ENCODE results near the gene MYH14. TPM values are rescaled to one million over a fixed set of nuclear protein-coding genes. Genes with fewer than 3 reads are reported as not detected.

MYH14 gene
- total and polyA plus RNA-seq, 2 of the 13 experiments (the other 11 are each of a cell fraction or from before 2014, with no cell fraction given) = 5.5 to 5.8 TPM

- TF ChIP-seq MED1 (CRISPR knock-in tag; IDR thresholded peaks at IDR 0.05) (peak; percentile 38; the same call in 1 of the 2 replicates), ZNF121 (CRISPR knock-in tag; IDR thresholded peaks at IDR 0.05) (no peak), DMAP1 (CRISPR knock-in tag; IDR thresholded peaks at IDR 0.05) (no peak), GATAD2A (CRISPR knock-in tag; IDR thresholded peaks at IDR 0.05) (peak; percentile 55), ZNF703 (CRISPR knock-in tag; IDR thresholded peaks at IDR 0.05; ENCODE audit: borderline replicate concordance) (0 out of 2 replicates have a peak, but pooled peaks have one; percentile 29), KMT2B (CRISPR knock-in tag; IDR thresholded peaks at IDR 0.05) (peak; percentile 62; the same call in 1 of the 2 replicates), FOXK2 (IDR thresholded peaks at IDR 0.05) (no peak), TEF (CRISPR knock-in tag; IDR thresholded peaks at IDR 0.05) (peak; percentile 54; the same call in 1 of the 2 replicates), ZNF772 (CRISPR knock-in tag; IDR thresholded peaks at IDR 0.05) (peak; percentile 80; the same call in 1 of the 2 replicates), SMYD3 (CRISPR knock-in tag; IDR thresholded peaks at IDR 0.05) (peak; percentile 83; the same call in 1 of the 2 replicates), ZNF788 (CRISPR knock-in tag; IDR thresholded peaks at IDR 0.05; ENCODE audit: borderline replicate concordance) (peak; percentile 58; the same call in 1 of the 2 replicates), ZSCAN21 (CRISPR knock-in tag; IDR thresholded peaks at IDR 0.05; ENCODE audit: borderline replicate concordance) (0 out of 2 replicates have a peak, but pooled peaks have one; percentile 45), ELF3 (CRISPR knock-in tag; IDR thresholded peaks at IDR 0.05) (peak; percentile 74), TOE1 (CRISPR knock-in tag; IDR thresholded peaks at IDR 0.05) (peak; percentile 77; the same call in 1 of the 2 replicates), GFI1 (CRISPR knock-in tag; IDR thresholded peaks at IDR 0.05; ENCODE audit: borderline replicate concordance) (peak; percentile 61; the same call in 1 of the 2 replicates), RARG (CRISPR knock-in tag; IDR thresholded peaks at IDR 0.05; ENCODE audit: low read depth) (no peak), PITX1 (CRISPR knock-in tag; IDR thresholded peaks at IDR 0.05) (peak; percentile 51; the same call in 1 of the 2 replicates), AHR (CRISPR knock-in tag; IDR thresholded peaks at IDR 0.05) (peak; percentile 76; the same call in 1 of the 2 replicates), ZFP37 (CRISPR knock-in tag; IDR thresholded peaks at IDR 0.05; ENCODE audit: borderline replicate concordance) (0 out of 2 replicates have a peak, but pooled peaks have one; percentile 59), RFX1 (IDR thresholded peaks at IDR 0.05) (no peak), ZNF652 (CRISPR knock-in tag; IDR thresholded peaks at IDR 0.05; ENCODE audit: borderline replicate concordance, low read depth) (peak; percentile 99), HOXA5 (CRISPR knock-in tag; IDR thresholded peaks at IDR 0.05) (peak; percentile 75; the same call in 1 of the 2 replicates), RELA (CRISPR knock-in tag; IDR thresholded peaks at IDR 0.05) (peak; percentile 60; the same call in 1 of the 2 replicates), ZNF577 (CRISPR knock-in tag; IDR thresholded peaks at IDR 0.05; ENCODE audit: borderline replicate concordance, low read depth) (no peak), SAFB2 (CRISPR knock-in tag; IDR thresholded peaks at IDR 0.05; ENCODE audit: borderline replicate concordance, low read depth) (peak; percentile 60; the same call in 1 of the 2 replicates), SOX5 (CRISPR knock-in tag; IDR thresholded peaks at IDR 0.05; ENCODE audit: borderline replicate concordance) (peak; percentile 26; the same call in 1 of the 2 replicates)
- TF ChIP-seq, protein P1, sequence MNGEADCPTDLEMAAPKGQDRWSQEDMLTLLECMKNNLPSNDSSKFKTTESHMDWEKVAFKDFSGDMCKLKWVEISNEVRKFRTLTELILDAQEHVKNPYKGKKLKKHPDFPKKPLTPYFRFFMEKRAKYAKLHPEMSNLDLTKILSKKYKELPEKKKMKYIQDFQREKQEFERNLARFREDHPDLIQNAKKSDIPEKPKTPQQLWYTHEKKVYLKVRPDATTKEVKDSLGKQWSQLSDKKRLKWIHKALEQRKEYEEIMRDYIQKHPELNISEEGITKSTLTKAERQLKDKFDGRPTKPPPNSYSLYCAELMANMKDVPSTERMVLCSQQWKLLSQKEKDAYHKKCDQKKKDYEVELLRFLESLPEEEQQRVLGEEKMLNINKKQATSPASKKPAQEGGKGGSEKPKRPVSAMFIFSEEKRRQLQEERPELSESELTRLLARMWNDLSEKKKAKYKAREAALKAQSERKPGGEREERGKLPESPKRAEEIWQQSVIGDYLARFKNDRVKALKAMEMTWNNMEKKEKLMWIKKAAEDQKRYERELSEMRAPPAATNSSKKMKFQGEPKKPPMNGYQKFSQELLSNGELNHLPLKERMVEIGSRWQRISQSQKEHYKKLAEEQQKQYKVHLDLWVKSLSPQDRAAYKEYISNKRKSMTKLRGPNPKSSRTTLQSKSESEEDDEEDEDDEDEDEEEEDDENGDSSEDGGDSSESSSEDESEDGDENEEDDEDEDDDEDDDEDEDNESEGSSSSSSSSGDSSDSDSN (CRISPR knock-in tag; IDR thresholded peaks at IDR 0.05) = peak; percentile 34; the same call in 1 of the 2 replicates
- TF ChIP-seq, protein P2, sequence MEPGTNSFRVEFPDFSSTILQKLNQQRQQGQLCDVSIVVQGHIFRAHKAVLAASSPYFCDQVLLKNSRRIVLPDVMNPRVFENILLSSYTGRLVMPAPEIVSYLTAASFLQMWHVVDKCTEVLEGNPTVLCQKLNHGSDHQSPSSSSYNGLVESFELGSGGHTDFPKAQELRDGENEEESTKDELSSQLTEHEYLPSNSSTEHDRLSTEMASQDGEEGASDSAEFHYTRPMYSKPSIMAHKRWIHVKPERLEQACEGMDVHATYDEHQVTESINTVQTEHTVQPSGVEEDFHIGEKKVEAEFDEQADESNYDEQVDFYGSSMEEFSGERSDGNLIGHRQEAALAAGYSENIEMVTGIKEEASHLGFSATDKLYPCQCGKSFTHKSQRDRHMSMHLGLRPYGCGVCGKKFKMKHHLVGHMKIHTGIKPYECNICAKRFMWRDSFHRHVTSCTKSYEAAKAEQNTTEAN (CRISPR knock-in tag; conservative IDR thresholded peaks at IDR 0.05) = peak; percentile 79; the same call in 1 of the 2 replicates
Measured at GRCh38 chr19:50325310-50326100, 122.1 kb downstream of the MYH14 start (continued).
